ENCODE results near the gene USP9X.
A peak's percentile ranks its signal among the peaks of the same experiment; 100 is the strongest.

USP9X gene

GRCh38 chrX:41265615-41266014 is 180.4 kb downstream of the USP9X start:
- peak; percentile 85 for ATAC-seq
- TF ChIP-seq ZFP30 (CRISPR knock-in tag; IDR thresholded peaks at IDR 0.05): no peak
- no peak for TF ChIP-seq TSHZ2 (CRISPR knock-in tag; IDR thresholded peaks at IDR 0.05)
- no peak for TF ChIP-seq RARB (CRISPR knock-in tag; IDR thresholded peaks at IDR 0.05)
- TF ChIP-seq ISL1 (CRISPR knock-in tag; IDR thresholded peaks at IDR 0.05): no peak
- TF ChIP-seq ARNTL (CRISPR knock-in tag; IDR thresholded peaks at IDR 0.05; ENCODE audit: borderline replicate concordance, low read depth): no peak
- TF ChIP-seq PPARA (CRISPR knock-in tag; IDR thresholded peaks at IDR 0.05; ENCODE audit: borderline replicate concordance): no peak
- TF ChIP-seq ZNF565 (CRISPR knock-in tag; conservative IDR thresholded peaks at IDR 0.05; ENCODE audit: low read depth): no peak
- no peak for TF ChIP-seq ZNF8 (CRISPR knock-in tag; IDR thresholded peaks at IDR 0.05)
- no peak for TF ChIP-seq TCF4 (CRISPR knock-in tag; IDR thresholded peaks at IDR 0.05; ENCODE audit: borderline replicate concordance)
- no peak for TF ChIP-seq ZC3H10 (CRISPR knock-in tag; IDR thresholded peaks at IDR 0.05)
- no peak for TF ChIP-seq PATZ1 (CRISPR knock-in tag; IDR thresholded peaks at IDR 0.05; ENCODE audit: borderline replicate concordance)
- TF ChIP-seq OSR1 (CRISPR knock-in tag; IDR thresholded peaks at IDR 0.05): no peak
- TF ChIP-seq BACH2 (CRISPR knock-in tag; IDR thresholded peaks at IDR 0.05; ENCODE audit: borderline replicate concordance): no peak
- TF ChIP-seq CREB5 (CRISPR knock-in tag; IDR thresholded peaks at IDR 0.05; ENCODE audit: low read depth): no peak

- TF ChIP-seq TCF4 (CRISPR knock-in tag; IDR thresholded peaks at IDR 0.05; ENCODE audit: borderline replicate concordance) (no peak), PATZ1 (CRISPR knock-in tag; IDR thresholded peaks at IDR 0.05; ENCODE audit: borderline replicate concordance) (no peak), RARB (CRISPR knock-in tag; IDR thresholded peaks at IDR 0.05) (no peak), OSR1 (CRISPR knock-in tag; IDR thresholded peaks at IDR 0.05) (no peak), CSRNP3 (CRISPR knock-in tag; IDR thresholded peaks at IDR 0.05) (no peak), ESRRG (CRISPR knock-in tag; IDR thresholded peaks at IDR 0.05) (no peak)
- ATAC-seq: no peak; the same call in 2 of the 3 replicates
Measured at GRCh38 chrX:41273638-41274037, 188.4 kb downstream of the USP9X start.

GRCh38 chrX:41275661-41276609 is 190.7 kb downstream of the USP9X start:
- no peak for TF ChIP-seq ISL1 (CRISPR knock-in tag; IDR thresholded peaks at IDR 0.05)
- TF ChIP-seq ZFP30 (CRISPR knock-in tag; IDR thresholded peaks at IDR 0.05): no peak
- no peak for TF ChIP-seq RARB (CRISPR knock-in tag; IDR thresholded peaks at IDR 0.05)
- no peak for TF ChIP-seq CSRNP3 (CRISPR knock-in tag; IDR thresholded peaks at IDR 0.05)
- TF ChIP-seq ZNF70 (CRISPR knock-in tag; IDR thresholded peaks at IDR 0.05): no peak
- TF ChIP-seq ZNF8 (CRISPR knock-in tag; IDR thresholded peaks at IDR 0.05): no peak
- TF ChIP-seq TCF4 (CRISPR knock-in tag; IDR thresholded peaks at IDR 0.05; ENCODE audit: borderline replicate concordance): no peak
- TF ChIP-seq PPARA (CRISPR knock-in tag; IDR thresholded peaks at IDR 0.05; ENCODE audit: borderline replicate concordance): no peak
- no peak for TF ChIP-seq SNAI2 (CRISPR knock-in tag; IDR thresholded peaks at IDR 0.05)
- TF ChIP-seq ZNF565 (CRISPR knock-in tag; conservative IDR thresholded peaks at IDR 0.05; ENCODE audit: low read depth): no peak
- TF ChIP-seq TSHZ2 (CRISPR knock-in tag; IDR thresholded peaks at IDR 0.05): no peak
- TF ChIP-seq ESRRG (CRISPR knock-in tag; IDR thresholded peaks at IDR 0.05): no peak
- TF ChIP-seq BACH2 (CRISPR knock-in tag; IDR thresholded peaks at IDR 0.05; ENCODE audit: borderline replicate concordance): no peak
- ATAC-seq: peak; percentile 94

Measured in SK-N-SH treated with all-trans-retinoic acid at 6 μM for 48 hours (cell line).